Stomach (tissue), 4 donors: ENCODE measurements around the gene RAB6C.

ENCODE experiments used
- EP300 ChIP-seq: sonication (generic); formaldehyde crosslinking; IDR thresholded peaks from one replicate; pipeline ENCODE4 v1.6.1; 2017; ENCODE audit warnings: antibody characterized with exemption
- POLR2A ChIP-seq, 4 donors: fragments of 450-650 bp; IDR thresholded peaks; one replicate each; pipeline ENCODE4 v1.6.1; 2016; ENCODE audit warnings: antibody characterized with exemption in 4 of 4, control low read depth in 2 of 4, mild to moderate bottlenecking in 1 of 4, moderate library complexity in 1 of 4
- TF ChIP-seq, protein P1 (sequence below), 7 experiments: fragments of 450-650 bp in 4 of 7; fragments of 200-600 bp in 3 of 7; sonication (generic) in 3 of 7; IDR thresholded peaks; one replicate each; pipeline ENCODE4 v1.5.1; 2016 to 2019; ENCODE audit warnings: antibody characterized with exemption in 7 of 7, control low read depth in 2 of 7, mild to moderate bottlenecking in 1 of 7

DNA sequence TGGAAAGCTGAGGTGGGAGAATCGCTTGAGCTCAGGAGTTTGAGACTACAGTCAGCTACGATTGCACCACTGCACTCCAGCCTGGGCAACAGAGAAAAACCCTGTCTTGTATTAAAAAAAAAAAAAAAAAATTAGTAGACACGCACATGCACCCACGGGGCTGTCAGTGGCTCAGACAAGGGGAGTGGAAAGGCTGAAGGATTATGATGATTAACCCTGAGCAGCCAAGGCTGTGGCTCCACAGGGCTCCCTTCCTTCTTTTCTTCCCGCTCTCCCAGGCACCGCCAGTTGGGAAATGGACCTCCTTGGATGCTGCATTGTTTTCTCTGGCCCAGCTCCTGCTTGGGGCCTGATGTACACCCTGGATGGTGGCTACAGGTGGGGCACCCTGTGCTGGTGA, 49.0 kb upstream of the RAB6C start:
- TF ChIP-seq, protein P1, sequence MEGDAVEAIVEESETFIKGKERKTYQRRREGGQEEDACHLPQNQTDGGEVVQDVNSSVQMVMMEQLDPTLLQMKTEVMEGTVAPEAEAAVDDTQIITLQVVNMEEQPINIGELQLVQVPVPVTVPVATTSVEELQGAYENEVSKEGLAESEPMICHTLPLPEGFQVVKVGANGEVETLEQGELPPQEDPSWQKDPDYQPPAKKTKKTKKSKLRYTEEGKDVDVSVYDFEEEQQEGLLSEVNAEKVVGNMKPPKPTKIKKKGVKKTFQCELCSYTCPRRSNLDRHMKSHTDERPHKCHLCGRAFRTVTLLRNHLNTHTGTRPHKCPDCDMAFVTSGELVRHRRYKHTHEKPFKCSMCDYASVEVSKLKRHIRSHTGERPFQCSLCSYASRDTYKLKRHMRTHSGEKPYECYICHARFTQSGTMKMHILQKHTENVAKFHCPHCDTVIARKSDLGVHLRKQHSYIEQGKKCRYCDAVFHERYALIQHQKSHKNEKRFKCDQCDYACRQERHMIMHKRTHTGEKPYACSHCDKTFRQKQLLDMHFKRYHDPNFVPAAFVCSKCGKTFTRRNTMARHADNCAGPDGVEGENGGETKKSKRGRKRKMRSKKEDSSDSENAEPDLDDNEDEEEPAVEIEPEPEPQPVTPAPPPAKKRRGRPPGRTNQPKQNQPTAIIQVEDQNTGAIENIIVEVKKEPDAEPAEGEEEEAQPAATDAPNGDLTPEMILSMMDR (IDR thresholded peaks at IDR 0.05): no peak
- TF ChIP-seq EP300 (no peak), POLR2A (IDR thresholded peaks at IDR 0.05) (no peak)
